ENCODE measurements around the gene NRTN. TPM values are rescaled to one million over a fixed set of nuclear protein-coding genes. Genes with fewer than 3 reads are reported as not detected.
"Not testable (repeated sequence)": the region's sequence is repeated elsewhere in the genome, so short reads cannot be mapped to it uniquely, and the experiment has no call there.

NRTN gene
- total RNA-seq, 1 experiment from 2014 or later = 8.7 TPM

- no peaks in the 10 kb centered on the region for H3K27me3 ChIP-seq (ENCODE audit: control insufficient read depth, insufficient read depth, low read length)
- no peak for DNase-seq
- H3K36me3 ChIP-seq (replicated peaks; ENCODE audit: control insufficient read depth, insufficient read depth, low read length) = no peaks in the 10 kb centered on the region
- no peak overlapping the region for H3K4me3 ChIP-seq (ENCODE audit: insufficient read depth, low read depth, low read length)
Measured at GRCh38 chr19:5850189-5850588, 45.3 kb downstream of the NRTN start.

DNA sequence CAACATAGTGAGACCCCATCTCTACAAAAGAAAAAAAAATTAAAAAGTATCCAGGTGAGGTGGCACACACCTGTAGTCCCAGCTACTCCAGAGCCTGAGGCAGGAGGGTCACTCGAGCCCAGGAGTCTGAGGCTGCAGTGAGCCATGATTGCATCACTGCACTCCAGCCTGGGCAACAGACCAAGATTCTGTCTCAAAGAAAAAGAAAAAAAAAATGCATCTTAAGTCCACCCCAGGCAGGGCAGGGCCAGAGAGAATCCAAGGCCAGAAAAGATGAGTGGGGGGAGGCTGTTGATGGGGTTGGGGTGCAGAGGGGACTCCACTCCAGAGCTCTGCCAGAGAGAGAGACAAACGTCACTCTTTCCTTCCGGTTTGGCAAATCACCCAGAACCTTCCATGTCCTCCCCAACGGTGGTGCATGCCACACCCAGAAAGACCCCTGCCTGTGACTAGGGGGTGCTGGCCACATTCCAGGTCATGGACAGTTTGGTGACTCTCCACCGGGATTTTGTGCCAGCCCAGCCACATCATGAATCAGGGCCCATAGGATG is 46.0 kb downstream of the NRTN start:
- H3K36me3 ChIP-seq (replicated peaks; ENCODE audit: control insufficient read depth, insufficient read depth, low read length) = no peaks in the 10 kb centered on the region
- no peaks in the 10 kb centered on the region for H3K27me3 ChIP-seq (ENCODE audit: control insufficient read depth, insufficient read depth, low read length)
- no peak overlapping the region for H3K4me3 ChIP-seq (ENCODE audit: insufficient read depth, low read depth, low read length)
- DNase-seq = no peak

DNA sequence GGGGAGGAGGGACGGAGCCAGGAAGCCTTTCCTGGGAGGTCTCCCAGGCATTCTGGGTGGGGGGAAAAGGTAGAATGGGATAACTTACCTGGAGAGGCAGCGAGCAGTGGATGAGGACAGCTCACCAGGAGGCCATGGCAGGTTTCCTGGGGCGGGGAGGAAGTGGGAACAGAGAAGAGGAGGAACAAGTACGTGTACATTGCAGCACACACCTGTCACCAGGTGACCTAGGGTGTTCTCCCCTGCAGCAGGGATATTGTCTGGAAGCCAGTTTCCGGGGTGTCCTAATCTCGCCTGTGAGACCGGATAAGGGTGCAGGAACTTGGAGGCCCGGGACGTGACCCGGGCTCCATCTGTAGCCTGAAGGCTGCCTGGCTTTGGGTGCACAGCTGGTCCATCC is 46.4 kb downstream of the NRTN start, which contains the start of gene FUT3:
FUT3 (minus strand) TSS at position 148 of the 400 bp plus-strand sequence.
- H3K36me3 ChIP-seq (replicated peaks; ENCODE audit: control insufficient read depth, insufficient read depth, low read length) = no peaks in the 10 kb centered on the region
- no peak within 1 kb of the TSS for H3K4me3 ChIP-seq (ENCODE audit: insufficient read depth, low read depth, low read length)
- DNase-seq = no peak
- H3K27me3 ChIP-seq (ENCODE audit: control insufficient read depth, insufficient read depth, low read length) = no peaks in the 10 kb centered on the region

GRCh38 chr19:5854121-5854520 is 49.3 kb downstream of the NRTN start:
- not testable (repeated sequence) for H3K36me3 ChIP-seq (replicated peaks; ENCODE audit: control insufficient read depth, insufficient read depth, low read length); H3K27me3 ChIP-seq (ENCODE audit: control insufficient read depth, insufficient read depth, low read length); DNase-seq; H3K4me3 ChIP-seq (ENCODE audit: insufficient read depth, low read depth, low read length)

GRCh38 chr19:5855151-5855550 is 50.3 kb downstream of the NRTN start:
- DNase-seq; H3K4me3 ChIP-seq (ENCODE audit: insufficient read depth, low read depth, low read length); H3K36me3 ChIP-seq (replicated peaks; ENCODE audit: control insufficient read depth, insufficient read depth, low read length); H3K27me3 ChIP-seq (ENCODE audit: control insufficient read depth, insufficient read depth, low read length): not testable (repeated sequence)

DNA sequence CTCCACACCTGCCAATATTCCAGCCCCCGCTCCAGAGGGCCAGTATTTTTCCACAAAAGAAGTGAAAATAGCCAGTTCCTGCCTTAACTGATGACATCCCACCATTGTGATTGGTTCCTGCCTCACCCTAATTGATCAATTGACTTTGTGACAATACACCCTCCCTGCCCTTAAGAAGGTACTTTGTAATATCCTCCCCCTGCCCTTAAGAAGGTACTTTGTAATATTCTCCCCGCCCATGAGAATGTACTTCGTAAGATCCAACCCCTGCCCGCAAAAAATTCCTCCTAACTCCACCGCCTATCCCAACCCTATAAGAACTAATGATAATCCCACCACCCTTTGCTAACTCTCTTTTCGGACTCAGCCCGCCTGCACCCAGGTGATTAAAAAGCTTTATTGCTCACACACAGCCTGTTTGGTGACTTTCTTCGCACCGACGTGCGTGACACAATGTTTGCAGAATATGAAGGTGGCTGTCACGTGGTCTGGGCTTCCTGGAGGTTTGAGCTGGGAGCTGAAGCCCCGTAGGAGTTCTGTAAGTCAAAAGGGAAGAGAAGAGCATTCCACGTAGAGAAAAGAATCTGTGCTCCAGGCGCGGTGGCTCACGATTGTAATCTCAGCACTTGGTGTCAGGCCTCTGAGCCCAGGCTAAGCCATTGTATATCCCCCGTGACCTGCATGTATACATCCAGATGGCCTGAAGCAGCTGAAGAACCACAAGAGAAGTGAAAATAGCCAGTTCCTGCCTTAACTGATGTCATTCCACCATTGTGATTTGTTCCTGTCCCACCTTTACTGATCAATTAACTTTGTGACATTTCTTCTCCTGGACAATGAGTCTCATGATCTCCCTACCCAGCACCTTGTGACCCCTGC is 52.6 kb downstream of the NRTN start:
- no peak overlapping the region for H3K4me3 ChIP-seq (ENCODE audit: insufficient read depth, low read depth, low read length)
- H3K27me3 ChIP-seq (ENCODE audit: control insufficient read depth, insufficient read depth, low read length) = no peaks in the 10 kb centered on the region
- H3K36me3 ChIP-seq (replicated peaks; ENCODE audit: control insufficient read depth, insufficient read depth, low read length) = no peaks in the 10 kb centered on the region
- no peak for DNase-seq

DNA sequence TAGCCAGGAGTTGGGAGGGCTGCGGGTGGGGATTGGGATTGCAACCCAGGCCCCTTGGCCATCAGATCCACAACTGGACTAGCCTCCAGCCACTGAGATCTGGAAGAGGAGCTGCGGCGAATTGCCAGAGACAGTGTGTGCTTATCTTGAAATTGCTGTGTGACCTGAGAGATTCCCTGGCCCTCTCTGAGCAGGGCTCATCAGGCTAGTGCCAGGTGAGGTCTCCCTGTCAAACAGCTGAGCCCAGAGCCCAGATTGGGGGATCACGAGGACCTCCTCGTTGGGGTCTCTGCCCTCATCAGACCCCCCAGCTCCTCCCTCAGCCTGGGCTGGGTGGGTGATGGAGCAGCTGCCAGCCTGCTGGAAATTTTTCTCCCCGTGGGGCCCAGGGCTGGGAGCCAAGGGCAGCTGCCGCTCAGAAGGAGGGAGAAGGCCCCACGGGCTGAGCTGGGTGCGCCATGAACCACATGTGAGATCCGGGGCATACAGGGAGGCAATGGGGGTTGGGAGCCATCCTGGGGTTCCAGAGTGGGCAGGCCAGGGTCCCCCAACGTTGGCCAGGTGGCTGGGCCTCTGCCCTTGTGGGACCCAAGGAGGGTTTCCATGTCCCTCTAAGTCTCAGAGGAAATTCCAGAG is 58.3 kb downstream of the NRTN start:
- Histone ChIP-seq H3K4me3 (ENCODE audit: insufficient read depth, low read depth, low read length) (no peak overlapping the region), H3K36me3 (replicated peaks; ENCODE audit: control insufficient read depth, insufficient read depth, low read length) (no peaks in the 10 kb centered on the region), H3K27me3 (ENCODE audit: control insufficient read depth, insufficient read depth, low read length) (no peaks in the 10 kb centered on the region)
- peak; percentile 30 for DNase-seq

DNA sequence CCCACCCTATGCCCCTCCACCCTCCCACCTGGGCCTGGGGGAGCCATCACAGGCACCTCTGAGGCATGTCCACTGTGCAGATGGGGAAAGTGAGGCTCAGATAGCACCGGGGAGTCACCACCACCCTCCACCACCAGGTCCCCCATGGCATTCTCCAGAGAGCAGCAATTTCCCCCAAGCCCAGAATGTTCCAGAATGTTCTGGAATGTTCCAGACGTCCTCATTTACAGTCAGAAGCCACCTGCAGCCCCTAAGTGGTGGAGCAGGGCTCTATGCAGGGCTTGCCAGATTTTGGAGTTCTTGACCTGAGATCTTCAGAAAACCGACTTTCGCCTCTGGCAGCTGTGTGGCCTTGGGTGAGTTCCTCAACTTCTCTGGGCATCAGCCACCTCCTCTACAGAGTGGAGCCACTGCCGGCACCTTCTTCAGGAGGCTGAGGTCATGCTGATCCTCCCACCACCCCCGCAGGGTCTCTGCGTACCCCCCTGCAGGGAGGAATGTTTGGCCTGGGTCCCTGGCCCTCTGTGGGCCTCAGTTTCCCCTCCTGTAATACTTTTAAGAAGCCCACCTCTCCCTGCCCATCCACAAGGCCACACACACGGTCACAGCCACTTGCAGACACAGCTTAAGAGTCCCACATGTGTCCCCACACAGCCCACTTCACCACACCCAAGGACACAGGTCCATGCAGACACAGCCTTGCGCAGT is 59.3 kb downstream of the NRTN start:
- Histone ChIP-seq H3K27me3 (ENCODE audit: control insufficient read depth, insufficient read depth, low read length) (no peaks in the 10 kb centered on the region), H3K4me3 (ENCODE audit: insufficient read depth, low read depth, low read length) (no peak overlapping the region), H3K36me3 (replicated peaks; ENCODE audit: control insufficient read depth, insufficient read depth, low read length) (no peaks in the 10 kb centered on the region)
- DNase-seq = no peak

GRCh38 chr19:5864725-5865486 is 60.0 kb downstream of the NRTN start:
- H3K27me3 ChIP-seq (ENCODE audit: control insufficient read depth, insufficient read depth, low read length) = no peaks in the 10 kb centered on the region
- H3K4me3 ChIP-seq (ENCODE audit: insufficient read depth, low read depth, low read length) = no peak overlapping the region
- DNase-seq = peak; percentile 69

GRCh38 chr19:5865772-5866171 is 60.9 kb downstream of the NRTN start:
- Histone ChIP-seq H3K4me3 (ENCODE audit: insufficient read depth, low read depth, low read length) (no peak overlapping the region), H3K36me3 (replicated peaks; ENCODE audit: control insufficient read depth, insufficient read depth, low read length) (no peaks in the 10 kb centered on the region), H3K27me3 (ENCODE audit: control insufficient read depth, insufficient read depth, low read length) (no peaks in the 10 kb centered on the region)
- DNase-seq = peak; percentile 37

More at GRCh38 chr19:5864725-5865486, 60.0 kb downstream of the NRTN start:
- no peaks in the 10 kb centered on the region for H3K36me3 ChIP-seq (replicated peaks; ENCODE audit: control insufficient read depth, insufficient read depth, low read length)

DNA sequence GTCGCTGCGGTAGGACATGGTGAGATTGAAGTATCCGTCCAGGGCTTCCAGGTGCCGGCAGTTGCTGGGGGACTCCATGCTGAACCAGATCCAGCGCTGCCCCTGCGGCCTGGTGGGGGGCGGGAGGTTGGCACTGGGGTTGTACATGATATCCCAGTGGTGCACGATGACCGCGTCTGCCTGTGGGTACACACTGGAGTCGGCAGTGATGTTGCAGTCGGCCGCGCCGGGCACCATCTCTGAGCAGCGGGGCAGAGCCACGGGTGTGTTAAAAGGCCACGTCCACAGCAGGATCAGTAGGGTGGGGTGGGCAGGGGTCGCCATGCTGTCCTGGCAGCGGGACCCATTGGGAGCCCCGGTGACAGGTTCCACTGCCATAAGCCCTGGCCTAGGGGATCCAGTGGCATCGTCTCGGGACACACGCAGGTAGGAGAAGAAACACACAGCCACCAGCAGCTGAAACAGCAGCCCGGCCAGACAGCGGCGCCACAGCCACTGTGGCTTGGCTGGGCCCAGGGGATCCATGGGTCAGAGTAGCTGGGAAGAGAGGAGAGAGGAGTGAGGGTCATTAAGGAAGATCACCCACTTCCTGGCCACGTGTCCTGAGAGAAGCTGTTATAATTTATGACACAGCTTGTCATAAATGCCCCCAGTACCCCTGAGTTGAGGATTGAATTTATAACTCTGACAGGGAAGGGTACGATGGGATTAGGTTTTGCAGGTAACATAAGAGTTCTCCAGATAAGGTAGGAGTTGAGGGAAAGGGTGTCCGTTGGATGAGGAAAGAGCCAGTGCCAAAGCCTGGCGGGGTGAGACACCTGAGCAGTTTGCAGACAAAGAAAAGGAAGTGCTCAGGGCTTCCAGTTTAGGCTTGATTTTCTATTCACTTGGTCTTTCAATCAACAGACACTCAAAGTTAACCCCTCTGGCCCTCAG is 62.6 kb downstream of the NRTN start:
- no peak overlapping the region for H3K4me3 ChIP-seq (ENCODE audit: insufficient read depth, low read depth, low read length)
- H3K27me3 ChIP-seq (ENCODE audit: control insufficient read depth, insufficient read depth, low read length) = no peaks in the 10 kb centered on the region
- no peaks in the 10 kb centered on the region for H3K36me3 ChIP-seq (replicated peaks; ENCODE audit: control insufficient read depth, insufficient read depth, low read length)
- peak; percentile 45 for DNase-seq

- no peak overlapping the region for H3K4me3 ChIP-seq (ENCODE audit: insufficient read depth, low read depth, low read length)
- no peaks in the 10 kb centered on the region for H3K27me3 ChIP-seq (ENCODE audit: control insufficient read depth, insufficient read depth, low read length)
- DNase-seq = no peak
- H3K36me3 ChIP-seq (replicated peaks; ENCODE audit: control insufficient read depth, insufficient read depth, low read length) = no peaks in the 10 kb centered on the region
Measured at GRCh38 chr19:5870986-5871394, 66.1 kb downstream of the NRTN start.

GRCh38 chr19:5873617-5874199 is 68.8 kb downstream of the NRTN start:
- Histone ChIP-seq H3K27me3 (ENCODE audit: control insufficient read depth, insufficient read depth, low read length) (no peaks in the 10 kb centered on the region), H3K36me3 (replicated peaks; ENCODE audit: control insufficient read depth, insufficient read depth, low read length) (no peaks in the 10 kb centered on the region), H3K4me3 (ENCODE audit: insufficient read depth, low read depth, low read length) (no peak overlapping the region)
- DNase-seq = no peak
